GM12874 (cell line): ENCODE results near the gene GDPD3.

Experiments
- TF ChIP-seq, protein P1 (sequence below): IDR thresholded peaks from 2 replicates; pipeline ENCODE4 v1.5.1; 2011; ENCODE audit warnings: low read depth, mild to moderate bottlenecking, control low read depth, low read length, moderate library complexity; ENCODE audit not compliant: insufficient read depth

The GDPD3 gene

GRCh38 chr16:30090610-30091331 is 22.6 kb downstream of the GDPD3 start:
- TF ChIP-seq, protein P1, sequence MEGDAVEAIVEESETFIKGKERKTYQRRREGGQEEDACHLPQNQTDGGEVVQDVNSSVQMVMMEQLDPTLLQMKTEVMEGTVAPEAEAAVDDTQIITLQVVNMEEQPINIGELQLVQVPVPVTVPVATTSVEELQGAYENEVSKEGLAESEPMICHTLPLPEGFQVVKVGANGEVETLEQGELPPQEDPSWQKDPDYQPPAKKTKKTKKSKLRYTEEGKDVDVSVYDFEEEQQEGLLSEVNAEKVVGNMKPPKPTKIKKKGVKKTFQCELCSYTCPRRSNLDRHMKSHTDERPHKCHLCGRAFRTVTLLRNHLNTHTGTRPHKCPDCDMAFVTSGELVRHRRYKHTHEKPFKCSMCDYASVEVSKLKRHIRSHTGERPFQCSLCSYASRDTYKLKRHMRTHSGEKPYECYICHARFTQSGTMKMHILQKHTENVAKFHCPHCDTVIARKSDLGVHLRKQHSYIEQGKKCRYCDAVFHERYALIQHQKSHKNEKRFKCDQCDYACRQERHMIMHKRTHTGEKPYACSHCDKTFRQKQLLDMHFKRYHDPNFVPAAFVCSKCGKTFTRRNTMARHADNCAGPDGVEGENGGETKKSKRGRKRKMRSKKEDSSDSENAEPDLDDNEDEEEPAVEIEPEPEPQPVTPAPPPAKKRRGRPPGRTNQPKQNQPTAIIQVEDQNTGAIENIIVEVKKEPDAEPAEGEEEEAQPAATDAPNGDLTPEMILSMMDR = no peak

GRCh38 chr16:30088832-30089624 is 24.3 kb downstream of the GDPD3 start:
- TF ChIP-seq, protein P1 = no peak

GRCh38 chr16:30088237-30088831 is 25.0 kb downstream of the GDPD3 start:
- TF ChIP-seq, protein P1 = no peak

GRCh38 chr16:30087181-30087898 is 26.0 kb downstream of the GDPD3 start:
- TF ChIP-seq, protein P1 = no peak

DNA sequence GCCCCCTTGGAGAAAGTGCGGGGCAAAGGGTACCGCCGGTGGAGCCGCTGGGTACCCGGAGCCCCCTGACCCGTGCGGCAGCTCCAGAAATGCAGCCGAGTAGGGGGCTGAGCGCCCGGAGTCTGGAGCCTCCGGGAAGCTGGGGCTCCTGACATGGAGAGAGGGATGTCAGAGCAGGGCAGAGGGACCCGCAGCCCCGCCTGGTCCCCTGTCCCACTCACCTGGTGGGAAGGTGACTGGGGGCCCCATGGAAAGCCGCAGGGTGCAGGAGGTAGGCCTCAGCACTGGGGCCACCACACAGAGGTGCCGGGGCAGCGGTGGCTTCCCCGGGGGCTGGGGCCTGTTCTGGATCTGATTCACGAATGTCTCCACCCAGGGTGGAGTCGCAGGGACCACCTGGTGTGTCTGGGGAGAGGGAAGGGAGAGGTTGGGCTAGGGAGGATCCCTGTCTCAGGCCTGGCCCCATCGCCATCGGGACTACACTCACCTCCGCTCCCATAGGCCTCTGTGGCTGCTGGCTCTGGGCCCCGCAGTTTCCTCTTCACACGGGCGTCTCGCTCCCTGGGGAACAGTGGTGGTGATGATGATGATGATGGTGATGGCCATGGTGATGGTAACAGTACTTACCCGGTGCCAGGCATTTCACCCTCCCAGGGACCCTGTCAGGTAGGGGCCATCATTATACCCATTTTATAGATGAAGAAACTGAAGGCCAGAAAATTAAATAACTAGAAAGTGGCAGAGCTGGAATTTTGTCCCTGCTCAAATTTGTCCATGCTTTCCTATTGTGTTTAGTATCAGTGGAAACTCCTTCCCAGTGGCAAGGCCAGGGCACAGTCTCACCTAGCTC is 26.8 kb downstream of the GDPD3 start:
- TF ChIP-seq, protein P1 = no peak

- TF ChIP-seq, protein P1 = no peak
Measured at GRCh38 chr16:30085820-30086219, 27.5 kb downstream of the GDPD3 start.
